Inferior parietal cortex (tissue), 1 donor: ENCODE results near the gene SLC25A31.

Source experiments
- DNase-seq: peaks from one replicate; pipeline ENCODE4 v3.0.0-alpha.2; 2016; ENCODE audit errors: extremely low spot score

The SLC25A31 gene

DNA sequence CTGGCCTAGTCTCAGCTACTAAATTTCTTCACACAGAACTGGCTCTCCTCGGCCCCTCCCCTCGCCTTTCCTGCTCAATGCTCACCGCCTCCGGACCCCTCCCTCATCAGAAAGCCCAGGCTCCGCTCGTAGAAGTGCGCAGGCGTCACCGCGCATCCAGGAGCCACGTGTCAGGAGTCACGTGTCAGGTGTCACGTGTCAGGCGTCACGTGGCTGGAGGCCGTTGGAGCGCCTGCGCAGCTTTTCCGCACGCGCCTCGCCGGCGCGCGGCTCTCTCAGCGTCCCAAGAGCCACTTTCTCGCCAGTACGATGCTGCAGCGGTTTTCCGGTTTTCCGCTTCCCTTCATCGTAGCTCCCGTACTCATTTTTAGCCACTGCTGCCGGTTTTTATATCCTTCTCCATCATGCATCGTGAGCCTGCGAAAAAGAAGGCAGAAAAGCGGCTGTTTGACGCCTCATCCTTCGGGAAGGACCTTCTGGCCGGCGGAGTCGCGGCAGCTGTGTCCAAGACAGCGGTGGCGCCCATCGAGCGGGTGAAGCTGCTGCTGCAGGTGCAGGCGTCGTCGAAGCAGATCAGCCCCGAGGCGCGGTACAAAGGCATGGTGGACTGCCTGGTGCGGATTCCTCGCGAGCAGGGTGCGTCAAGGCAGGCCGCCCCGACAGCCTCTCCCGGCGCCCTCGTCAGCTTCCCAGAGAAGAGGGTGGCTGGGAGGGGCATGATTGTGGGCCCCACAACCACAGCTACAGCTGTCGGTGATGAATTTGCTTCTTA, at the start of gene SLC25A31:
Gene SLC25A31, plus strand, starts transcription at position 259 of the 772 bp plus-strand sequence. Its CDS starts 146 bp downstream, at position 405.
- no peak for DNase-seq

DNA sequence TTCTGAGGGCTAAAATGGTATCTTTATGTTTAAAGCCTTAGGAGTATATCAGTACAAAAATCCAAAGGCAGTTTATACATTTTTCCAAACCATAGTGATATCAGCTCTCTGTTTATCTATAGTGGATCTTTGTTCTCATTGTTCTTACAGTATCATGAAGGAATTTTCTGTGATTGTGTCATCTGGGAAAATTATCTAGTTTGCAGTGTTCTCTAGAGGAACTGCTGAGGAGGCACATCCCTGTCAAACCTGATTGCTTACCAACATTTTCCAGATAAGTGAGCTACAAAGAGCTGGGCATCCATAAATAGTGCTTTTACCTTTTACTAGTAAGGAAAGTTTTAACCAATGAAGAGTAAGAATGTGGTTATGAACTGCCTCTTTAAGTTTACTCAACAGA, 44.9 kb upstream of the SLC25A31 start:
- no peak for DNase-seq

DNA sequence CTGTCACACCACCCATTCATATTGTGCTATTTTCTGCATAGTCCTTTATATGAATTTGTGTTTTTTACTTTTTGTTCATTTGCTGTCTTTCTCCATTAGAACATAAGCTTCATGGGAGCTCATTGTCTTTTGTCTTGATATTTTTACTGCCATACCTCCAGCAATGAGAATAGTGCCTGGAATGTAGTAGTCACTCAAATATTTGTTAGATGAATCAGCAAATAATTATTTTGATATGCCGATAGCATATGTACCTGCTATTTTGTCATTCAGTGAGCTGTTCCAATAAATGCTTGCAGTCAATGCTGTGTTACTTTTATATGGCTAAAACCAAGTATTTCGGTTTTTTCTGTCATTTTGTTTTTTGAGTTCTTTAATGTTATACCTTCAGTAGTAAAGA, 43.5 kb upstream of the SLC25A31 start:
- no peak for DNase-seq

DNA sequence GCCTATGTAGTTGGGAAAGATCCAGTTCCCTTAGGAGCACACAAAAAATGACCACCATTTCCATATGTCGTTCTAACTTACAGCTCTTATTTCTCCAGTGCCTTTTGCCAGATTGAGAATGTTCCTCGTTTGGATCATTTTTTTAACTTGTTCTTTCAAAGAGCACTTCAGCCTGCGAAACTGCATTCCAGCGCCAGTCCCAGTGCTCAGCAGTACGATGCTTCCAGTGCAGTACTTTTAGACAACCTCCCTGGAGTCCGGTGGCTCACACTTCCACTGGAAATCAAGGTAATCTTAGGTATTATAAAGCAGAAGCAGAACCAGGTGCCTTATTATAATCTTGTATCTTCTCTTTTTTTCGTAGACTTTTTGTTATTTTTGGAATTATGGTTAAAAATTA, 42.6 kb upstream of the SLC25A31 start:
- DNase-seq = no peak

DNA sequence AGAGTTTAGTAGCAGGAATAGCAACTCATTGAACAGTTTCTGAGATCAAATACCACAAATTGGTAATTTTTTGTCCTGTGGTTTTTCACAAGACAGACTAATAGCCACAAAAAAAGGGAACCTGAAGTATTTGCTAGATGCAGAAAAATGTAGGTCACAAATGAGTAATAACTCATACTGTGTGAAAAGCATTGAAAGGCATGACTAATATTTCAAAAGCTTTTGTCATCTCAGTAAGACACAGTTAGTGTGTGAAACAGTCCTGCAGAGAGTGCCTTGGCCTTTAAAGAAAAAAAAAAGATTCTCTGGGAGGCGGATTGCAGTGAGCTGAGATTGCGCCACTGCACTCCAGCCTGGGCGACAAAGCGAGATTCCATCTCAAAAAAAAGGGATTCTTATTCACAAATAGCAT, 31.4 kb upstream of the SLC25A31 start:
- peak; percentile 5 for DNase-seq

DNA sequence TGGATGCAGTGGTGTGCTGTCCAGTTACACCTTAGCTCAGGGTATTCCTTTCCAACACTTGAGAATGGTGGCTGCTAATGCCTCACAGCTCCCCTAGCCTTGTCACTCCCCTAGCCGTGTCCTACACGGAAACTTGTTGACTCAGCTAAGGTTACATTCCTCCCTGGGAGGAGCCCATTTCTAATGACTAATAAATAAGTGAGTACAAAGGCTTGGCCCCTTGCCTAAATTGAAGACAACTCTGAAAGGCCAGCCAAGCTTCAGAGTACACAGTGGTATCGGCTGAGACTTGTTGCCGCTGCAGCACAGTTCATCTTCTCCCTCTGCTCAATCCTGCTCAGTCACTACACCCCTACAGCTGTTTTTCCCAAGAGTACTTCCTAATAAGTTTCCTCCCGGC, 21.2 kb upstream of the SLC25A31 start:
- DNase-seq = no peak

DNA sequence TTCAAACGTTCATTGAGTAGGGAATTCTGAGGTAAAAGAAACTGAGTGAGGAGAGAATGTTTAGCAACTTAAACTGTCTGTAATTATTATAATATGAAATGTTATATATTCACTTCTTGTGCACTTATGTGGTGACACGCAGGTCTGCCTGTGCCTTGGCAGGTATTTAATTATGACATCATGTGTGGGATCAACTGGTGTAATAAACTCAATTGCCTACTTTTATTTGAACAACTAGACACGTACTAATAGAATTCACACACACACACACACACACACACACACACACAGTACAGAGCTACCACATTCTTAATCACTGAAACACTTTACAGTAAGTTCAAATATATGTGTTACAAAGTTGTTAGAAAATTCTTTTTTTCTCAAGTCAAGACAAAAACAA, 20.7 kb upstream of the SLC25A31 start:
- no peak for DNase-seq

DNA sequence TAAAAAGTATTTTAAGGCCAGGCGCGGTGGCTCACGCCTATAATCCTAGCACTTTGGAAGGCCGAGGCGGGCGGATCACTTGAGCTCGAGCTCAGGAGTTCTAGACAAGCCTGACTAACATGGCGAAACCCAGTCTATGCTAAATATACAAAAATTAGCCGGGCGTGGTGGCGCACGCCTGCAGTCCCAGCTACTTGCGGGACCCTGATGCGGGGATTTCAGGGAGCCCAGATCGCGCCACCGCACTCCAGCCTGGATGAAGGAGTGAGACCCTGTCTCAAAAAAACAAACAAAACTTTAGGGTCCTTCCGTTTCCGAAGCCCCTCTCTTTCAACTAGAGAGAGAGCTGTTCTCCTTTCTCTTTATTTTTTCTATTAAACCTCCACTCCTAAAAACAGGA, 1.2 kb downstream of the SLC25A31 start:
- DNase-seq = no peak

DNA sequence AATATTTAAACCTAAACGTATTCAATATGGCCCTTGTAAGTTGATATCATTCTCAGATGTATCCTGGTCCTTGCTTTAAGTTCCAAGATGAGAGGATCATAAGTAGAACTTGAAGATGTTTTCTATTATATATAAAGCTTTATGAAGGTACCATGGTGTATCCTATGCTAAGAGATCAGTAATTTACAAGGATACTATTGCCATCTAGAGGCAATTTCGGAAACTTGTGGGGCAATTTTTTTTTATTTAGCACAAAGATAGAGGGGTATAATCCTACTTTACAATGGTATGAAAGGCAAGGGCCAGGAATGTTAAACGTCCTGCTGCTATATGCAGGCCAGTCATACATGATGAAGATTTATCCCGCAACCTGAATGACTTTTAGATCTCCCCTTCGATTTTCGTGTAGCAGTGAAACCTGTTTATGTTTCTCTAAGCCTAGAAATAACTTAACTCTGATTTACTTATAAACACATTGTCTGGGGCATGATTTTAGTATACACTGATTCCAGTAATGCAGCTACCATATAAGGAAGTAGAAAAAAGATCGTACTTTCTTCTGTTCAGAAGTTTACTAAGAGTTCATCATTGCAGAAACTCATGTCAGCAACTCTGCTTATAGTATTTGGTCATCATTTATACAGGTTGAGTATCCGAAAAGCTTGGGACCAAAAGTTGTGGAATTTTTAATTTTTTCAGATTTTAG, 2.6 kb downstream of the SLC25A31 start:
- DNase-seq = peak; percentile 79

DNA sequence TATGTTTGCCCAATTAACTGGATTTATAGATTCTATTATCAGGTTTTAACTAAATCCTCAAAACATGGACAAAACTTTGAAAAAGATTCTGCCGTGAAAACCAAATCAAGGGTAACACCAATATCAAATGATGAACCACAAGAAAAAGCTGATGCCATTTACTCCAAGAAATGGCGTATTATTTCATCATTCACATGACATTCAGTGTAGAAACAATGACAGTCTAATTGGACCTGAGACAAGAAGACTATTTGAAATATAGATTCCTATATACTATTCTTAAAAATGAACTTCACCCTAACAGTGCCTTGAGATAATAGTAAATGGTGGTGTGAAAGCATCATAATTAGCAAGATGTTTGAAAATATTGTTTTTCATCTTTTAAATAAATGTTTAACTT, 4.8 kb downstream of the SLC25A31 start:
- DNase-seq = no peak

DNA sequence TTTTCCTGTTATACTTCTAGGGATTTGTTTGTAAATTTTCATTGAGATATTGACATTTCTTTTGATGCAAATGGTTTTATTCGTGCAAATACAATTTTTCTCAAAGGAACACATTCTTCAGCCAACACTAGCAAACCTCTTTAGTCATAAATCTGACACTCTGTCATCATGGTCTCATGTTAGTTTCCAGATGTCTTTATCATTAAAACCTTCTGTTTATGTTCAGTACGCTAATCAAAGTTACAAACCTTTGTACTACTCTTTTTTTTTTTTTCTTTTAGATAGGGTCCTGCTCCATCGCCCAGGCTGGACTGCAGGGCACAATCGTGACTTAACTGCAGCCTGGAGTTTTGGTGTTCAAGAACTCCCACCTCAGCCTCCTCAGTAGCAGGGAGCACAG, 7.1 kb downstream of the SLC25A31 start:
- no peak for DNase-seq

DNA sequence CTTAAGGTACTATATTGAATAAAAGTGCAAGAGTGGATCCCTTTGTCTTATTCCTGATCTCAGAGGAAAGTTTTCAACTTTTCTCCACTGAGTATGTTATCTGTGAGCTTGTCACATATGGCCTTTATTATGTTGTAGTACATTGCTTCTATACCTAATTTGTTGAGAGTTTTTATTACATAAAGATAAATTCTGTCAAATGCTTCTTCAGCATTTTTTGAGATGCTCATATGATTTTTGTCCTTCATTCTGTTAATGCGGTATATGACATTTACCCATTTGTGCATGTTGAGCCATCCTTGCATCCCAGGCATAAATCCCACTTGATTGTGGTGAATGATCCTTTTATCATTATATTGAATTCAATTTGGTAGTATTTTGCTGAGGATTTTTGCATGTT, 11.0 kb downstream of the SLC25A31 start:
- no peak for DNase-seq

DNA sequence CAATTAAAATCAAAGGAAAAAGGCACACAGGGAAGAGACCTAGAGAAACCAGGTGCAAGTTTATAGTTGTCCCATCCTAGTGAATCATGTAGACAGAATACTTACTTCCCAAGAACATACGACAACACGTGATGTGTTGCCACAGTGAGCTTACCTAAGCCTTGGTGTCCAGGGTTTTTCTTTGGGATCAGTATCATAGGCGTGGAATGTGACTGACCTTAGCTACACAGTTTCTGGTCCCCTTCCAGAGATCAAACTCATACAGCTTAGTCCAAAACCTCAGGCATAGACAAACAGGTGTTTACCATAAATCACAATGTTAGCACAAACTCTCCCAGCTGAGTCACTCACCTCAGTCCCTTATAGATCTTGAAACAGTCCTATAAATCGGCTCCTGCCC, 17.7 kb downstream of the SLC25A31 start:
- DNase-seq = no peak

DNA sequence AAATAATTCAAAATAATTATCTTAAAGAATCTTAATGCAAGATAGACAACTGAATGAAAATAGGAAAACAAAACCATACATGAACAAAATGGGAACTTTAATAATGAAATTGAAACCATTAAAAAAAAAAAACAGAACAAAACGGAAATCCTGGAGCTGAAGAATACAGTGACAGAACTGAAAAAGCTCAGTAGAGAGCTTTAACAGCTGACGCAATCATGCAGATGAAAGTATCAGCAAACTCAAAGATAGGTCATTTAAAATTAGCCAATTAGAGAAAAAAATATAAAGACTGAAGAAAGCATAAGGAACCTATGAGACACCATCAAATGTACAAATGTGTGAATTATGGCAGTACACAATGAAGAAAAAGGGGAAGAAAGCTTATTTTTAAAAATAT, 18.8 kb downstream of the SLC25A31 start:
- DNase-seq = no peak

DNA sequence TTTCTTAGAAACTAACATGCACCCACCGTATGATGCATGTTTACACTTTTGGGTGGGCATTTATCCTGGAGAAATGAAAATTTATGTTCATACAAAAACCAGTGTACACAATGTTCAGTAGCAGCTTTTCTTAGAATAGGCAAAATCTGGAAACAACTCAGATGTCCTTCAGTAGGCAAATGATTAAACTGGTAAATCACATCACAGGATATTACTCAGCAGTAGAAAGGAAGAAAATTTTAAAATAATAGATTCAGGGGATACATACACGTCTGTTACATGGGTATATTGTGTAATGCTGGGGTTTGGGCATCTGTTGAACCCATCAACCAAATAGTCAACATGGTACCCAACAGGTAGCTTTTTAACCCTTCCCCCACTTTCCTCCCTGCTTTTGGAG, 26.7 kb downstream of the SLC25A31 start:
- DNase-seq = no peak

DNA sequence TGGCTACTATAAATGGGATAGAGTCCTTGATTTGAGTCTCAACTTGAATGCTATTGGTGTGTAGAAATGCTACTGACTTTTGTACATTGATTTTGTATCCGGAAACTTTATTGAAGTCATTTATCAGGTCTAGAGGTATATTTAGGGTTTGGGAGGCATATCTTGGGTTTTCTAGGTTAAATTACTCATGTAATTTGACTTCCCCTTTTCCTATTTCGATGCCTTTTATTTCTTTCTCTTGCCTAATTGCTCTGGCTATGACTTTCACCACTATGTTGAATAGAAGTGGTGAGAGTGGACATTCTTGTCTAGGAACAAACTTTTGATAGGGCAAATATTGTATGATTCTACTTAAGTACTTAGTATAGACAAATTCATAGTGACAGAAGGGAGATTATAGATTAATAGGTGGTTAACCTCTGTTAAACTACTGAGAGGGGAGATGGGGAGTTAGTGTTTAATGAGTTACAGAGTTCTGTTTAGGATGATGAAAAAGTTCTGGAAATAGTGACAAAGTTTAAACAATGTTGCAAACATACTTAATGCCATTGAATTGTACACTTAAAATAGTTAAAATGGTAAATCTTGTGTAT, 29.1 kb downstream of the SLC25A31 start:
- no peak for DNase-seq

DNA sequence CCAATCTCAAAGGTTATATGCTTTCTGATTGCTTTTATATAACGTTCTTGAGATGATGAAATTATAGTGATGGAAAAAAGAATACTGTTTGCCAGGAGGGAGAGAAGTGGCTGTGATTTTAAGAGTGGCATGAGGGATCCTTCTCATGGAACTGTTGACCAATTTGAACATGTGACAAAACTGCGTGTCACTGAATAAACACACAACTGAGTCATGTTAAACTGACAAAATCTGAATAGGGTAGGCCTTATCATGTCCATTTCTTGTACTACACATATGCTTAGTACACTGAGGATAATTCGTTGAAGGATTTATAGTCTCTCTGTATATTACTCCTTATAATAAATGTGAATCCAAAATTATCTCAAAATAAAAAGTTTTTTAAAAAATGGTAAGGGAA, 29.7 kb downstream of the SLC25A31 start:
- DNase-seq = no peak

DNA sequence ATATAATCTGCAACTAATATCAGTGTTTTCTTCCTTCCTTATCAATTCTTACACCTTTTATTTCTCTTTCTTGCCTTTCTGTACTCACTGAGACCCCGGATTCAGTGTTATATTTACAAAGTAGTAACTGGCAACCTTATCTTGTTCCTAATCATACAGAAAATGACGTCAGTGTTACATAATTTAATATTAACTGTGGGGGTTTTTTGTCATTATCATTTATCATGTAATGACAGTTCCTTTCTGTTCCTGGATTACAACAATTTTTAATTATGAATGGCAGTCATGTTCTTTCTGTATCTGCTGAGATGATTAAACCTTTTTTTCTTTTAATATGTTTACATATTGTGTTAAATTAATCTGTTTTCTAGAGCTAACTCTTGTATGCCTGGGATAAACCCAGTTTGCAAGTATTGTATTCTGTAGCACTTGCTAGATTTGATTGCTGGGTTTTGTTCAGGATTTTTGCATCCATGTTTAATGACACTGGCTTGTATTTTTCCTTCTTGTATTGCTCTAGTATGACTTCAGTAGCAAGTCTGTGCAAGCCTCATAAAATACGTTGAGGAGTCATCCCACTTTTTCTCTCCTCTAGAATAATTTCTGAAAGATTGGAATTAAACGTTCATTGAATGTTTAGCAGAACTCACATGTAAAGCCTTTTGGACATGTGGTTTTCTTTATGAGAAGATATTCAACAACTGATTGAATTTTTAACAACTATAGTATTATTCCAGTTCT, 41.5 kb downstream of the SLC25A31 start:
- DNase-seq = no peak

DNA sequence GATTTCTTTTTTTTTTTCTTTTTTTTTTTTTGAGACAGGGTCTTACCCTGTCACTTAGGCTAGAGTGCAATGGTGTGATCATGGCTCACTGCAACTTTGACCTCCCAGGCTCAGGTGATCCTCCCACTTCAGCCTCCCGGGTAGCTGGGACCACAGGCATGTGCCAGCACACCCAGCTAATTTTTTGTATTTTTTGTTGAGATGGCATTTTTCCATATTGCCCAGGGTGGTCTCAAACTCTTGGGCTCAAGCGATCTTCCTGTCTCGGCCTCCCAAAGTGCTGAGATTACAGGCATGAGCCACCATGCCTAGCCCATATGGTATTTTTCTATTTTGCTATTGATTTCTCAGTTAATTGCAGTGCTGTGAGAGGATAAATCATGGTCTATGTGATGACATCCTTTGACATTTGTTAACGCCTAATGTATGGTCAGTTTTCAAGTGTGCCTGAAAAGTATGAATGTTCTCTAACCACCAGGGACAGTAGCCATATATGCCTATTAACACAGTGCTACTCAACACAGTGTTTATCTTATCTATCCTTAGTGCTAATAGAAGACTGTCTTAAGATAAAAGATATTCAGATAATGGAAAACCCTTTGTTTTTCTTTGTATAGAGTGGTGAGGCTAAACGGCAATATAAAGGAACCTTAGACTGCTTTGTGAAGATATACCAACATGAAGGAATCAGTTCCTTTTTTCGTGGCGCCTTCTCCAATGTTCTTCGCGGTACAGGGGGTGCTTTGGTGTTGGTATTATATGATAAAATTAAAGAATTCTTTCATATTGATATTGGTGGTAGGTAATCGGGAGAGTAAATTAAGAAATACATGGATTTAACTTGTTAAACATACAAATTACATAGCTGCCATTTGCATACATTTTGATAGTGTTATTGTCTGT, 42.8 kb downstream of the SLC25A31 start:
- DNase-seq = no peak

DNA sequence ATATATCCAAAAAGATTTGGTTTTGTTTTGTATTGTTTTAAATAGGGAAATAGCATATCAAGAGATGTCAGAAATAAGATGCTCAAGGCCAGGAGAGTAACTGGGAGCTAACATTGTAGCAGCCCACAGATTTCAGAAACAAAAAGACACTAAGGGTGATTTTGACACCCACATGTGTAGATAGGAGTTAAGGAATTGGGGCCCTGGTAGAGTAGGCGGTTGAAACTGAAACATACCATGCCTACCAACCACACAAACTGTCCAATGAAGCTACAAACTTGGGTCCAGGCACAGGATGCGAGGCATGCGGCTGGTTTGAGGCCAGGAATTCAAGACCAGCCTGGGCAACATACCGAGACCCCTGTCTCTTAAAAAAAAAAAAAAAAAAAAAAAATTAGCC, 45.6 kb downstream of the SLC25A31 start:
- no peak for DNase-seq

DNA sequence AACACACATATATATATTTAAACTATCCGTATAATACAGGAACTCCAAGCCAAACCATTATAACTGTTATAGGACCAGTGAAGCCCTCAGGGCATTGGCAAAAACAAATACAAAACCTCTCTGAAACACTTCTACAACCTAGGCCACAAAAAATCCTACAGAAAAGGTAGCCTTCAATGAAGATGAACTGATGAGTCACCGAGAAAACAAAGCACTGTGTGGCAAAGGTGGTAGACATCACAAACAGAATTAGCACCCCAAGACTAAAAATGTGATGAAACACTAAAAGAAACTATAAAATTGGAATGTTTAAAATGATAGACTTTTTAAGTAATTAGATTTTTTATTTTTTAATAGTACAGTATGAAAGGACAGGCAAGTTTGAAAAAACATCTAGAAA, 46.4 kb downstream of the SLC25A31 start:
- no peak for DNase-seq
